ENCODE measurements around the gene UBA6.
"Not testable (repeated sequence)": the region's sequence is repeated elsewhere in the genome, so short reads cannot be mapped to it uniquely, and the experiment has no call there.

UBA6 gene

GRCh38 chr4:67659065-67659464, 41.9 kb downstream of the UBA6 start:
- DNase-seq: no peak

GRCh38 chr4:67658302-67658701, 42.7 kb downstream of the UBA6 start:
- DNase-seq: no peak

GRCh38 chr4:67651536-67651935, 49.4 kb downstream of the UBA6 start:
- DNase-seq: no peak

DNA sequence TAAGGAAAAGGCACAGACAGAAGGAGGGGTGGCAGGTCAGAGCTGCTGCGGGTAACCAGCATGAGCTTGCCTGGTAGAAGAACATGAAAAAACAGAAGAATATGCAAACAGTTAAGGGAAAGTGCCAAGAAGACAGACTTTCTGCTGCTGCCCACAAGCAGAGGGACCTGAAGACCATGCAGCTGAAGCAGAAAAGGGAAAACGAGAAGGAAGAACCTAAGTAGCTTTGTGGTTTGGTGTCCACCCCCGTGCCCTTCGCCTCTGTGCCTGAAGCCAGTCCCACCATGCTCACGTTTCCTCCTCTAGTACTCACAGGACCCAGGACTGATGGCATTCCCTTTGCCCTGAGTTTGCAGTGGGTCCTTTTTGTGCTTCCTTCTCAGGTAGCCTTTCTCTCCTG, 62.8 kb downstream of the UBA6 start:
- no peak for DNase-seq

GRCh38 chr4:67636978-67637377, 64.0 kb downstream of the UBA6 start:
- not testable (repeated sequence) for DNase-seq

GRCh38 chr4:67635331-67635730, 65.6 kb downstream of the UBA6 start:
- DNase-seq: no peak

- no peak for DNase-seq
Measured at GRCh38 chr4:67634741-67635140, 66.2 kb downstream of the UBA6 start.

DNA sequence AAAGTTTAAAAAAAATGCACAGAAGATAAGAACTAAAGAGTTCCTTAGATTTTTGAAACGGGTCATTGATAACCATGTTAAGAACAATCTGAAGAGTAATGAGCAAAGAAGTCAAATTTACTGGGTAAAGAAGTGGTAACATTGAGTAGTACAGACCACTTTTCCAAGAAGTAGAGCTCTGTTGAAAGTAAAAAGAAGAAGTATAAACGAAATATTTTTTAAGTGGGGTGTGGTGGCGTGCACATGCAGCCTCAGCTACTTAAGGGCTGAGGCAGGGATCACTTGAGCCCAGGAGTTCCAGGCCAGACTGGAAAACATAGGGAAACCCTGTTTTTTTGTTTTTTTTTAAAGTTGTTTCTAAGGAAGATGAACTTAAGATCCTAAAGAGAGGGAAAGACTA, 68.5 kb downstream of the UBA6 start:
- DNase-seq: no peak

DNA sequence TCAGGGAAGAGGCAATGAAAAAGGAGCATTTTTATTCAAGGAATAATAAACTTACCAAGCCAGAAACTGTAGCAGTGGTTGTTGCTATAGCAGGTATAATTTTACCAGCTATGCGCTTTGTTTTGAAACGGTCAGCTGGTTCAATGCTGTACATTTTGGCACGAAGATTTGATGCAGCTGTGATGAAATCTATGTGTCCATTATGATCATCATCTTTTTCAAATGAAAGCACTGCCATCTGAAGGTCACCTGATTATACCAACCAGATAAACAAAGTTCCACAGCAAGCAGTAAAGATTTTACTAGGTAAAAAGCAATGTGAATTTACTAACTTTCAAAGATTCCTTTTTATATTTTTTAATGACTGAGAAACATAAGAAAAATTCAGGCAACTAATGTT, 76.0 kb downstream of the UBA6 start:
- no peak for DNase-seq

DNA sequence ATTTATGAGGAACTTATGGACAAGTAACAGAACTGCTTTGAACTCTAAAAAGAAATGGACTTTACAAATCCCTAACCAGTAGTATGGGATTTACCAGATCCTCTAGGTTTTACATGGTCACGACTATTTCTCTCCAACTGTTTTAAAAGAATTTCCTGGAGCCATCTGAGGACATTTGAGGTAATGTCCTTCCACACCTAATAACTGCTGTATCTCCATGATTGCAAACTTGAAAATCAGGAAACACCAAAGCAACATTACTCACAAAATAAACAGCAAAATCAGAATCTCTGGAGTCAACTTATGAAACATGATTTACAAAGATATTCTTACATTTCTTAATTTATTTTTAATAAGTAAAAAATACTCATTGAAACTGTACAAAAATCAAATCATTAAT, 84.5 kb downstream of the UBA6 start:
- DNase-seq: no peak

GRCh38 chr4:67615119-67615518, 85.8 kb downstream of the UBA6 start:
- DNase-seq: no peak

GRCh38 chr4:67614186-67614585, 86.8 kb downstream of the UBA6 start:
- DNase-seq: no peak

- DNase-seq: no peak
Measured at GRCh38 chr4:67608027-67608426, 92.9 kb downstream of the UBA6 start.

DNA sequence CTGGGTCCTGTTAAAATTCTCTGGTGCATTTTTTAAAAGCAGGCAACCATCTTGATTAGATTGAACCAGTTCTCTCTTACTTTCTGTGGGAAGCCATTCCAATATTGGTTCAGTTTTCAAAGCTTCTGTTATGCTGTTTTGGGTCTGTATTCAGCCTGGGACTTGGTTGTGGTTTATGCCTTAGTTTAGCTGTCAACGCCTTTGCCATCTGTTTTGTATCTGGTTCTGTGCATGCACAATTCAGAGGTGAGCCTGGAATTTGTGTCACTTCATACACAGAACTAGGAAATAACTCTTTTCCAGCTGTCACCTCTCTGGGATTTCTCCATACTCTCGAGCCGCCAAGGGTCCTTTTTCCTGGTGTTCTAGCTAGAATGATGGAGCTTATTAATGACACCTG, 96.2 kb downstream of the UBA6 start:
- DNase-seq: no peak

GRCh38 chr4:67604029-67604381, 97.0 kb downstream of the UBA6 start:
- no peak for DNase-seq

DNA sequence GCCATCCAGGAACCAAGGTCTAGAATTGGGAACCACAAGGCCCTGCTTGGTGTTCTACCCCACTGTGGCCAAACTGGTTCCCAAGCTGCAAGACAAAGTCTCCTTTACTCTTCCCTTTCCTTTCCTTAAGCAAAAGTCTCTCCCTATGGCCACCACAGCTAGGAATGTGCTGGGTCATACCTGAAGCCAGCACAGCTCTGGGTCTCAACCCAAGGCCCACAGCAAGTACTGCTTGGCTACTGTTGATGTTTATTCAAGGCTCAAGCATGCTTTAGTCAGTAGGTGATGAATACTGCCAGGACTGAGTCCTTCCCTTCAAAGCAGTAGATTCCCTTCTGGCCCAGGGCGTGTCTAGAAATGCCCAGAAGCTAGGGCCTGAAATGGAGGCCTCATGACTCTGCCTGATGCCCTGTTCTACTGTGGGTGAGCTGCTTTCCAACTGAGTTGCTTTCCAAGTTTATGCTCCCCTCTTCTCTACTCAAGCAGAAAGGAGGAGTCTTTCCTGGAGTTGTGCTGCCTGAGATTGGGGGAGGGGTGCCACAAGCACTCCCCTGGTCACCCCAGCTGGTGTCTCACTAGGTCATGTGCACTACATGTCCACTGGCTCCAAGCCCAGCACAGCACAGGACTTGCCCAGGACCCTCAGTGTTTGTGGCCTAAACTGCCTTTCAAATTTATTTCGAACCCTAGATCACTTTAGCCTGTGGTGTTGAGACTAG, 97.5 kb downstream of the UBA6 start:
- no peak for DNase-seq

GRCh38 chr4:67593741-67594175, 107.2 kb downstream of the UBA6 start:
- no peak for DNase-seq

- no peak for DNase-seq
Measured at GRCh38 chr4:67587156-67587555, 113.8 kb downstream of the UBA6 start.

- DNase-seq: no peak
Measured at GRCh38 chr4:67584496-67584895, 116.5 kb downstream of the UBA6 start.

- DNase-seq: no peak
Measured at GRCh38 chr4:67581913-67582312, 119.0 kb downstream of the UBA6 start.

GRCh38 chr4:67581208-67581857, 119.6 kb downstream of the UBA6 start:
- DNase-seq: no peak

DNA sequence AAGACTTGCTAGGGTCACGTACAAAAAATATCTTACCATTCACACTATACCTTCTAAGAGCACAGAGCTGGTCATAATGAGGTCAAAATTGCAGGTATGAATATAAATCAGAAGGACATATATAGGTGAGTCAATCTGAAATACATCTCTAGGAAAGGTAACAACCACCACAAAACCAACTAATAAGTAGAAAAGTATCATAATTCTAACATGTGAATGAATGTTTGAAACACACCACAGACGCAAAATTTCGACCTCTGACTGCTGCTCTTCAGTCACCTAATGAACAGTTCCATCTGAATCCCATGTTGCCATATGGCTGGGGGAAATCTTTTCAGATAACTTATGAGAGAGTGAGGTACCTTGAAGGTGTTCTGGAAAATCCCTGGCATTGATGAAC, 120.4 kb downstream of the UBA6 start:
- DNase-seq: no peak

- no peak for DNase-seq
Measured at GRCh38 chr4:67576538-67576937, 124.4 kb downstream of the UBA6 start.

- DNase-seq: peak; percentile 51
Measured at GRCh38 chr4:67576059-67576466, 124.9 kb downstream of the UBA6 start.

Data from NCI-H2029 (cell line).